ENCODE measurements around the gene ANKRD11. TPM values are rescaled to one million over a fixed set of nuclear protein-coding genes. Genes with fewer than 3 reads are reported as not detected.

The ANKRD11 gene
- total RNA-seq, 1 experiment from 2014 or later: 297 TPM

DNA sequence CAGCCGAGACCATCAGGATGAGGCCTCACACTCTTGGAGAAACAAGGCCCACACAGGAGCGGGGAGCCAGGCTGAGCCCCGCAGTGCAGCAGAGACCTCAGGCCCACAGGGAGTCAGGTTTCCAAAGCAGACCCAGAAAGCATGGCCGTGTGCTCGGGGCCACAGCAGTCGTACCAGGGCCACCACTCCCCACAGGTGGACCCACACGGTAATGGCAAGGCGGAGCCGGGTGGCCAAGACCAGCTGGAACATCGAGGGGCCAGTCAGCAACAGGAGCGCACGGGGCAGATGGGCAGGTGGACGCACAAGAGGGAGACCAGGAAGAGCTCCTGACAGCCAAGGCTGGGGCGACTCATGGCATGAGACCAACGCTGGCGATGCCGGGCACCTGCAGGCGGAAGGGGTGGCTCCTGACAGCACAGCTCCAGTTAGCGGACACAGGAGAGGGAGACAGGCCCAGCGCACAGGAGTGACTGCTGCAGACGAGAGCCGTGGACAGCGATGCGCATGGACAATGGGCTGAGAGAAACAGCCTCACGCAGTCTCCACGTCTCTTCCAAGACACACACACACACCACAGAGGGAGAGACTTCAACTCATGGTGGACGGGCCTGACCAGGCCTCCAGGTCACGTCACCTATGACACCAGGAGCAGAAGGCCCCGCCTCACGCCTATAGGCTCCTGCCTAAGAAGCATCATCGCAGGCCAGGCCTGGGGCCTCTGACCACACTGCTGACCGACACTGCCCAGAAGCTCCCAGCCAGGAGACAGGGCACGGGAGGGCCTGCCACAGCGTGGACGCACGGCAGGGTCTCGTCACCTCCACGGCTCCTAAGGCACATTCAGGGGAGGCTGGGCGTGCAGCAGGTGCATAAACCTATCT is 214.3 kb downstream of the ANKRD11 start:
- Mint-ChIP-seq H3K27me3 (ENCODE audit: insufficient read depth, unreplicated experiment) (no peaks in the 10 kb centered on the region), H3K9me3 (ENCODE audit: unreplicated experiment) (no peaks in the 10 kb centered on the region), H3K4me1 (ENCODE audit: low read depth, unreplicated experiment) (no peaks in the 10 kb centered on the region), H3K27ac (ENCODE audit: unreplicated experiment) (peak overlapping the region; percentile 52), H3K36me3 (ENCODE audit: insufficient read depth, unreplicated experiment) (peaks cover 78% of the 10 kb centered on the region), H3K4me3 (ENCODE audit: unreplicated experiment) (no peak overlapping the region)
- Histone ChIP-seq H3K4me3 (ENCODE audit: low read depth, low read length) (no peak overlapping the region), H3K9me3 (no peaks in the 10 kb centered on the region), H3K27me3 (replicated peaks; ENCODE audit: control insufficient read depth, insufficient read depth, low read length) (no peaks in the 10 kb centered on the region), H3K4me1 (no peaks in the 10 kb centered on the region), H3K36me3 (ENCODE audit: control insufficient read depth, insufficient read depth, low read length) (peaks cover 6% of the 10 kb centered on the region; the same call in 1 of the 2 replicates)
- intact Hi-C loops (cut with micrococcal nuclease; ENCODE audit: unreplicated experiment): no loop called here
- no peak for DNase-seq
- ChIA-PET CTCF (interaction anchor here (0.6 kb wide), 1 partner anchor 208 kb away, joined by 3 read pairs; no protein-coding TSS in a partner anchor), POLR2A (no interaction called here)
- TF ChIP-seq CTCF (IDR thresholded peaks at IDR 0.05; ENCODE audit: insufficient read depth in 1 of 2, low read depth in 1 of 2, low read length in 1 of 2, severe bottlenecking in 1 of 2, unreplicated experiment in 1 of 2): no peak
- no TSS peak for BruUV-seq (replicated peaks)

GRCh38 chr16:89275284-89275584 is 215.1 kb downstream of the ANKRD11 start:
- peaks cover 86% of the 10 kb centered on the region for H3K36me3 Mint-ChIP-seq (ENCODE audit: insufficient read depth, unreplicated experiment)

More at GRCh38 chr16:89275284-89275584, 215.1 kb downstream of the ANKRD11 start:
- no peak overlapping the region for H3K4me3 ChIP-seq (ENCODE audit: low read depth, low read length)
- H3K4me1 ChIP-seq: no peaks in the 10 kb centered on the region
- Mint-ChIP-seq H3K4me1 (ENCODE audit: low read depth, unreplicated experiment) (no peaks in the 10 kb centered on the region), H3K9me3 (ENCODE audit: unreplicated experiment) (no peaks in the 10 kb centered on the region), H3K27ac (ENCODE audit: unreplicated experiment) (peak overlapping the region; percentile 51), H3K27me3 (ENCODE audit: insufficient read depth, unreplicated experiment) (no peaks in the 10 kb centered on the region), H3K4me3 (ENCODE audit: unreplicated experiment) (no peak overlapping the region)
- no peaks in the 10 kb centered on the region for H3K9me3 ChIP-seq
- ChIA-PET POLR2A (no interaction called here), CTCF (no interaction called here)
- intact Hi-C loops (cut with micrococcal nuclease; ENCODE audit: unreplicated experiment): no loop called here
- no peaks in the 10 kb centered on the region for H3K27me3 ChIP-seq (replicated peaks; ENCODE audit: control insufficient read depth, insufficient read depth, low read length)
- no TSS peak for BruUV-seq (replicated peaks)
- TF ChIP-seq CTCF (IDR thresholded peaks at IDR 0.05; ENCODE audit: insufficient read depth in 1 of 2, low read depth in 1 of 2, low read length in 1 of 2, severe bottlenecking in 1 of 2, unreplicated experiment in 1 of 2): no peak
- peaks cover 6% of the 10 kb centered on the region for H3K36me3 ChIP-seq (ENCODE audit: control insufficient read depth, insufficient read depth, low read length)
- no peak for DNase-seq

Data from Caco-2 (cell line).